G401.6 (cell line): ENCODE data around the gene SNUPN.
"Not testable (repeated sequence)": the region's sequence is repeated elsewhere in the genome, so short reads cannot be mapped to it uniquely, and the experiment has no call there.

Experiments
- FAIRE-seq: peaks from 2 replicates; lab custom pipeline; 2012; peaks lifted over from hg19 to GRCh38; lab: Jason Lieb, UNC

The SNUPN gene

GRCh38 chr15:75633922-75634321 lies 8.4 kb upstream of the SNUPN start:
- FAIRE-seq, result not testable (repeated sequence)

GRCh38 chr15:75631935-75632334 lies 6.4 kb upstream of the SNUPN start:
- no peak for FAIRE-seq

- no peak for FAIRE-seq
These were observed 3.0 kb downstream of the SNUPN start for GRCh38 chr15:75622505-75622904.

GRCh38 chr15:75620841-75621391 lies 4.6 kb downstream of the SNUPN start:
- peak; percentile 37 for FAIRE-seq

GRCh38 chr15:75620058-75620820 lies 5.3 kb downstream of the SNUPN start:
- no peak for FAIRE-seq

GRCh38 chr15:75616766-75617165 lies 8.8 kb downstream of the SNUPN start:
- no peak for FAIRE-seq

GRCh38 chr15:75606711-75607699 lies 18.5 kb downstream of the SNUPN start:
- FAIRE-seq, result no peak

- no peak for FAIRE-seq
These were observed 19.5 kb downstream of the SNUPN start for GRCh38 chr15:75606026-75606425.

GRCh38 chr15:75599401-75599800 lies 26.1 kb downstream of the SNUPN start:
- no peak for FAIRE-seq

- no peak for FAIRE-seq
These were observed 27.2 kb downstream of the SNUPN start for GRCh38 chr15:75598361-75598760.

GRCh38 chr15:75597667-75598341 lies 27.7 kb downstream of the SNUPN start:
- peak; percentile 52 for FAIRE-seq

- no peak for FAIRE-seq
These were observed 28.7 kb downstream of the SNUPN start for GRCh38 chr15:75596703-75597345.

GRCh38 chr15:75594276-75594675 lies 31.2 kb downstream of the SNUPN start:
- FAIRE-seq, result no peak

- no peak for FAIRE-seq
These were observed 33.7 kb downstream of the SNUPN start for GRCh38 chr15:75591655-75592364.

- no peak for FAIRE-seq
These were observed 35.3 kb downstream of the SNUPN start for GRCh38 chr15:75590239-75590638.

GRCh38 chr15:75589071-75589470 lies 36.5 kb downstream of the SNUPN start:
- no peak for FAIRE-seq

- not testable (repeated sequence) for FAIRE-seq
These were observed 39.1 kb downstream of the SNUPN start for GRCh38 chr15:75586422-75586821.

GRCh38 chr15:75584121-75584520 lies 41.4 kb downstream of the SNUPN start:
- FAIRE-seq, result no peak

- FAIRE-seq, result no peak
These were observed 41.8 kb downstream of the SNUPN start for GRCh38 chr15:75583701-75584100.

GRCh38 chr15:75582943-75583342 lies 42.6 kb downstream of the SNUPN start:
- not testable (repeated sequence) for FAIRE-seq
